IgD-negative memory B cell (primary cell): ENCODE results near the gene RFNG. TPM values are rescaled to one million over a fixed set of nuclear protein-coding genes. Genes with fewer than 3 reads are reported as not detected.

Experiments
- H3K27ac Mint-ChIP-seq, 3 donors: one replicate each; pipeline ENCODE4 v1.8.0; 2020 to 2022; ENCODE audit warnings: mild to moderate bottlenecking in 3 of 3, mixed read lengths in 3 of 3, moderate library complexity in 1 of 3
- H3K27me3 Mint-ChIP-seq: one replicate; pipeline ENCODE4 v1.8.0; 2021; ENCODE audit warnings: mixed read lengths
- H3K36me3 Mint-ChIP-seq: one replicate; pipeline ENCODE4 v1.8.0; 2020; ENCODE audit warnings: mild to moderate bottlenecking, mixed read lengths
- H3K4me1 Mint-ChIP-seq, 3 donors: one replicate each; pipeline ENCODE4 v1.8.0; 2020 to 2022; ENCODE audit warnings: mixed read lengths in 3 of 3, mild to moderate bottlenecking in 1 of 3
- H3K4me3 Mint-ChIP-seq, 4 donors: one replicate each; pipeline ENCODE4 v1.8.0; 2020 to 2022; ENCODE audit warnings: mild to moderate bottlenecking in 4 of 4, mixed read lengths in 4 of 4, moderate library complexity in 3 of 4
- H3K9me3 Mint-ChIP-seq, 3 donors: one replicate each; pipeline ENCODE4 v1.8.0; 2020 to 2021; ENCODE audit warnings: mixed read lengths in 3 of 3, mild to moderate bottlenecking in 1 of 3
- polyA plus RNA-seq: library from polyadenylated mRNA; unstranded; fragments of 300-500 nt; fragmentation: Illumina TruSeq; gene quantifications from one replicate; pipeline ENCODE4 v1.2.3, GENCODE V29; 2021

Gene RFNG
- polyA plus RNA-seq, 1 donor from 2014 or later = 4.1 TPM

DNA sequence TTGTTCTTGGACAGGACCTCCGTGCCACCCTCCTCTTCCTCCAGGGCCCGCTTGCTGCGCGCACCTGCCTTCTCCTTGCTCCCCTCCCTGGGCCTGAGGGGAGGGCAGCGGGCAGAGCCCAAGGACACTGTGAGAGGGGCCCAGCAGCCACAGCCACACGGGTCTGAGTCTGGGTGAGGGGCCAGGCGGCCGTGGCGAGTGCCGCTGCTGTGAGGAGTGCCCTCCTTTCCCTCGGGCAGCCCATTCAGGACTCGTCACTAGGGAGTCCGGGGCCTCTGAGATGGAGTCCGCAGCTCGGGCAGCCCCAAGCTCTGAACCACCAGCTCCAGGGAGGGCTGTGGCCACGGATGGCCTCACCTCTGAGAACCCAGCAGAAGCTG, 8.4 kb upstream of the RFNG start:
- H3K4me1 Mint-ChIP-seq = peaks cover 0 to 4% (median 0%) of the 10 kb centered on the region in 3 donors
- H3K27ac Mint-ChIP-seq = peak overlapping the region in 1 of 3 donors; percentile 10
- H3K36me3 Mint-ChIP-seq = no peaks in the 10 kb centered on the region
- peak overlapping the region in 1 of 4 donors; percentile 32 for H3K4me3 Mint-ChIP-seq
- no peaks in the 10 kb centered on the region for H3K27me3 Mint-ChIP-seq
- no peaks in the 10 kb centered on the region for H3K9me3 Mint-ChIP-seq

DNA sequence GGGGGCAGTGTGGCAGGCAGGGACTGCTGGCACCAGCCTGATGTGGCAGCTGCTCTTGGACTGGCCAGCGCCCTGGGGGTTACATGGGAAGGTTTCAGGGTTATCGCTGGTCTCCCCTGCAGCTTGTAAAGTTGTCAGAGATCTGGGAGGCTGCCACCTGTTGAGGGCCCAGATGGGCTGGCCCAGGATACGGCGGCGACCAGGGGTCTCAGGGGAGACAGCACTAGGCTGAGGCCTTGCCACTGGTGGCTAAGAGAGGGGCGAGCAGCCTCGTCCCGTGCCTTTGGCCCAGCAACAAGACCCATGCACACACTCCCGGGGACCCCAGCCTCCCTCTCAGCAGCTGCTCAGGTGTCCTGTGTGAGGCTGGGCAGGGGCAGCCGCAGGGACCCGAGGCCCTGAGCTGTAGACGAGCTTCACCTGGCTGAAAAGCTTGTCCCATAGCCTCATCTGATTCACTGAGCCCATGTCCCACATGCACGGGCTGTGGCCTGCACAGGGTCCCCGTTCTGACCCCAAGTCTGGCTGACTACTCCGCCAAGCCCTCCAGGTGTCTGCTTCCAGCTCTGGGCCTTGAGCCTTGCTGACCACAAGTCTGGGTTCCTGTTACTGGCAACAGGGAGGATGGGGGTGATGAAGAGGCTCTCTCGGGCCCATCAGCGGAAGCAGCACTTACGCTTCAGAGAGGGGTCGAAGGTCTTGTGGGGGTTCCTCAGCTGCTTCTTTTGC, 7.8 kb upstream of the RFNG start:
- Mint-ChIP-seq H3K27me3 (no peaks in the 10 kb centered on the region), H3K27ac (no peak overlapping the region), H3K36me3 (no peaks in the 10 kb centered on the region), H3K4me3 (no peak overlapping the region), H3K9me3 (no peaks in the 10 kb centered on the region), H3K4me1 (peaks cover 0 to 4% (median 1%) of the 10 kb centered on the region in 3 donors)

DNA sequence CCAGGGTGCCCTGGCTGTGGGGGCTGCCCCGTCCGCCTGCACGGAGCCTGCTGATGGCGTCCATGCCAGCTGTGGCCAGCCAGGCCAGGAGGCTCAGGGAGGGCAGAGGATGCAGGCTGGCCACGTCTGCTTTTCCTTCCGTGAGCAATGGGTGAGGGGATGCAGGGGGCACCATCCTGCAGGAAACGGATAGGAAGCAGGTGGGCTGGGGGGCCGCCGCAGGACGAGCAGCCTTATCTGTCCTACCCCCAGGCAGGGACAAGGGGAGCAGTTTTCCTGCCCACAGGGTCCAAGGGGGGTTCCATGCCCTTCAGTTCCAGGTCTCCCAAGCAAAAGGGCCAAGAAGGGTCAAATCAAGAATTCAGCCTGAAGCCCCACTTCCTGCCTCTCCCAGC, 7.2 kb upstream of the RFNG start:
- Mint-ChIP-seq H3K4me3 (no peak overlapping the region), H3K27me3 (no peaks in the 10 kb centered on the region), H3K36me3 (no peaks in the 10 kb centered on the region), H3K4me1 (peaks cover 0 to 1% (median 0%) of the 10 kb centered on the region in 3 donors), H3K9me3 (no peaks in the 10 kb centered on the region), H3K27ac (no peak overlapping the region)

DNA sequence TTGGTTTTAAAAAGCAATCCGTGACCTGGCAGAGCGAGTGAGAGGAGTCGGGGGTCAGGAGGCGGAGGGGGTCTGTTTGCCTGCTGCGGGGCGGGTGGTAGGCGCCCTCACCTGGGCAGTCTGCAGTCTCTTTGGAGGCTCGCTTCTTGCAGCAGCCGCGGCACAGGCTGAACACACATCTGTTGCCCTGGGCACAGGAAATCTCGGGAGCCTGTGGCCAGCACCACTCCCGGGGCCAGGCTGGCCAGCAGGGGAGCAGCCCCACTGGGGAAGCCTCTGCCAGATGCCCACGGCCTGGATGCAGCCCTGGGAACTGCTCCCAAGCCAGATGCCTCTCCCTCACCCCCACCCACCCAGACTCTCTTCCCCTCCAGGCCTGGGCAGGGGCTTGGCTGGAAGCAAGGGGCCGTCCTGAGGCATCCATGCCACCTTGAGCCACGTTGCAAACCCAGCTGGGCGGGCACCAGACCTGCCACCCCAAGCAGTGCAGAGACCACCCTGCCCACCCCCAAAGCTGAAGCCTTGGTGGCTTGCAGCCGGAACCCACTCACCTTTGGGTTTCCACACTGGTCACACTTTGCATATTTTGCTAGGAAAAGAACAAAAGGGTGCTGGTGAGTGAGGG, 6.7 kb upstream of the RFNG start:
- H3K9me3 Mint-ChIP-seq = no peaks in the 10 kb centered on the region
- H3K27ac Mint-ChIP-seq = no peak overlapping the region
- peak overlapping the region in 1 of 4 donors; percentile 57 for H3K4me3 Mint-ChIP-seq
- no peaks in the 10 kb centered on the region for H3K36me3 Mint-ChIP-seq
- H3K4me1 Mint-ChIP-seq = peaks cover 0 to 1% (median 0%) of the 10 kb centered on the region in 3 donors
- no peaks in the 10 kb centered on the region for H3K27me3 Mint-ChIP-seq

DNA sequence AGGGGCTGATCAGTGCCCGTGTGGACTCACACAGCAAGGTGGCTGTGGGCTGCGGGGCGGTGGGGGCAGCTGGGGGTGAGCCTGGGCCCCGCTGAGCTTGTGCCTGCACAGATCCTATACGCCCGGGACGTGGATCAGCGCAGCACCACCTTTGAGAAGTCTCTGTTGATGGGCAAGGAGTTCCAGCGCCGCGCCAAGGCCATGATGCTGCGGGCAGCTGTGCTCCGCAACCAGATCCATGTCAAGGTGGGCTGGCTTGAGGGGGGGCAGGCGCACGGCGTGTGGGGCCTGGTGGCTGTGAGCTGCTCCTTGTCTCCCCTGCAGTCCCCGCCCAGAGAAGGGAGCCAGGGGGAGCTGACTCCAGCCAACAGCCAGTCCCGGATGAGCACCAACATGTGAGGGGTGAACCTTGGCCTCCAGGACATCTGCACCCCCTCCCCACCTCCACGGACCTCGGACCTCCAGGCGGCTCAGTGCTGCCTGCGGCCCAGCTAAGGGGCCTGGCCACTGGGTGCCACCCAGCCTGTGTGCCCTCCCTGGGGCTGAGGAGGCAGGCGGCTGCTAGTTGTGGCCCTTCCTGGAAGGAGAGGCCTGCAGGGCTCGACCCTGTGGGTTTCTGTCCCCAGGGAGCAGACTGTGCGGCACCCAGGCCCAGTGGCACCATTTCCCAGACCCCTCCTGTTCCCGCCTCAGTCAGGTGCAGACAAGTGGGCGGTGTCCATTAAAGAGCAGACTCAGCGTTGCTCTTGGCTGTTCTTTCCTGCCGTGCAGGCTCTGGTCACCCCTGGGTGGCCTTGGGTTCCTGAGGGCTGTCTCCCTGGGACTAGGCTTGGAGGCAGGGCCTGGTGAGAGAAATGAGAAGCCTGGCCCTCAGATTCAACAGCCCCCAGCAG, 5.4 kb upstream of the RFNG start:
- no peaks in the 10 kb centered on the region for H3K9me3 Mint-ChIP-seq
- no peaks in the 10 kb centered on the region for H3K36me3 Mint-ChIP-seq
- H3K27me3 Mint-ChIP-seq = no peaks in the 10 kb centered on the region
- H3K27ac Mint-ChIP-seq = no peak overlapping the region
- H3K4me3 Mint-ChIP-seq = no peak overlapping the region
- peaks cover 0 to 5% (median 0%) of the 10 kb centered on the region in 3 donors for H3K4me1 Mint-ChIP-seq

DNA sequence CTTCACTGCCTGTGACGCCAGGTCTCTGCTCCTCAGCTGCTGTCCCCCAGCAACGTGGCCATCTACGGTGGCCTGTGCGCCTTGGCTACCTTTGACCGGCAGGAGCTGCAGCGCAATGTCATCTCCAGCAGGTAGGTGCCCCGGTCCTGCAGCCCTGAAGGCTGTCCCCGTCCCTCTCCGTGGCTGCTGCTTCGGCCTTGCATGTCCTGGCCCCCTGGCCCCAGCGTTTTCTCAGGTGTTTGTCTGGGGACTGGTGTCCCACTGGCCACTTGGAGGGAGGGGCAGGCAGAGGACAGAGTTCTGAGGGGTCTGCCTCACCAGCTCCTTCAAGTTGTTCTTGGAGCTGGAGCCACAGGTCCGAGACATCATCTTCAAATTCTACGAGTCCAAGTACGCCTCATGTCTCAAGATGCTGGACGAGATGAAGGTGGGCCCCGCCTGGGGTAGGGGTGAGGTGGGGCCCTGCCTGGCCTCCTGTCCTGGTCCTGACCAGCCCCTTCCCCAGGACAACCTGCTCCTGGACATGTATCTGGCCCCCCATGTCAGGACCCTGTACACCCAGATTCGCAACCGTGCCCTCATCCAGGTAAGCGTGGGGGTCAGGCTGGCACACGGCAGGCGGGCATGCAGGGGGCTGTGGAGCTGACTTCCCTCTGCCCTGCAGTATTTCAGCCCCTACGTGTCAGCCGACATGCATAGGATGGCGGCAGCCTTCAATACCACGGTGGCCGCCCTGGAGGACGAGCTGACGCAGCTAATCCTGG, 4.5 kb upstream of the RFNG start:
- Mint-ChIP-seq H3K4me1 (peaks cover 0 to 5% (median 0%) of the 10 kb centered on the region in 3 donors), H3K36me3 (no peaks in the 10 kb centered on the region), H3K9me3 (no peaks in the 10 kb centered on the region), H3K27me3 (no peaks in the 10 kb centered on the region), H3K4me3 (peak overlapping the region in 1 of 4 donors; percentile 17), H3K27ac (no peak overlapping the region)

DNA sequence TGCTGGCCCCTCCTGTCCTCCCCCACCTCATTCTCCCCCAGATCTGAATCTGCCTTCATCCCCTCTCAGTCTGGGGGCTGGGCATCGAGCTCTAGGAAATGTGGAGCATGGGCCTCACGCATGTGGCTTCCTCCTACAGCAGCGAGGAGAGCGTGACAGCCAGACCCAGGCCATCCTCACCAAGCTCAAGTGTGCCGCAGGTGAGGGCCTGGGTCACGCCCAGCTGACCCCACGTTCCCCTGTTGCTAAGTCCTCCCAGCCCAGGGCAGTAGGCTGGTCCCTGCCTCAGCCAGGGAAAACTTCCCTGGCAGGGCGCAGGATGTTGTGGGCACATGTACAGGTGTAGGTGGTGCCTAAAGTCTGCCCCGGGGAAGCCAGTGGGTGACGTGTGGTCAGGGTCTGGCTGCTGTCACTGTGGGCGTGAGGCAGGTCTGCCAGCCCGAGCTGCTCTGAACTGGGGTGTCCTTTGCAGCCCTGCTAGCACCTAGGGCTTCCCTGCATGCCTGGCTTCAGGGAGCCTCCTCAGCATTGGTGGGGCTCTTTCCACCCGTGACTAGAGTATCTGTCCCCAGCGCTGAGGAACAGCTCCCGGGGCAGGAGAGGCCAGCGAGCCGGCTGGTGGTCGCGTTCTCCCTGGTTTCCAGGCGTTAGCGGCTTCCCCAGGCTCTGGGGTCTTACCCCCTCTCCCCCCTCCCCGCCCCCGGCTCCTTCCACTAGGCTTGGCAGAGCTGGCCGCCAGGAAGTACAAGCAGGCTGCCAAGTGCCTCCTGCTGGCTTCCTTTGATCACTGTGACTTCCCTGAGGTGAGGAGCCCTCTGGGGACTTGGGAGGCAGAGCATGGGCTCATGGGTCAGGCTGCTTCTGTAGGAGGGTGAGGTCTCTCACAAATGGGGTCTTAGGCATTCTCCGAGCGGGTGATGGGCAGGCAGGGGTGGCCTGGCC, 3.7 kb upstream of the RFNG start:
- Mint-ChIP-seq H3K9me3 (no peaks in the 10 kb centered on the region), H3K27ac (no peak overlapping the region)

DNA sequence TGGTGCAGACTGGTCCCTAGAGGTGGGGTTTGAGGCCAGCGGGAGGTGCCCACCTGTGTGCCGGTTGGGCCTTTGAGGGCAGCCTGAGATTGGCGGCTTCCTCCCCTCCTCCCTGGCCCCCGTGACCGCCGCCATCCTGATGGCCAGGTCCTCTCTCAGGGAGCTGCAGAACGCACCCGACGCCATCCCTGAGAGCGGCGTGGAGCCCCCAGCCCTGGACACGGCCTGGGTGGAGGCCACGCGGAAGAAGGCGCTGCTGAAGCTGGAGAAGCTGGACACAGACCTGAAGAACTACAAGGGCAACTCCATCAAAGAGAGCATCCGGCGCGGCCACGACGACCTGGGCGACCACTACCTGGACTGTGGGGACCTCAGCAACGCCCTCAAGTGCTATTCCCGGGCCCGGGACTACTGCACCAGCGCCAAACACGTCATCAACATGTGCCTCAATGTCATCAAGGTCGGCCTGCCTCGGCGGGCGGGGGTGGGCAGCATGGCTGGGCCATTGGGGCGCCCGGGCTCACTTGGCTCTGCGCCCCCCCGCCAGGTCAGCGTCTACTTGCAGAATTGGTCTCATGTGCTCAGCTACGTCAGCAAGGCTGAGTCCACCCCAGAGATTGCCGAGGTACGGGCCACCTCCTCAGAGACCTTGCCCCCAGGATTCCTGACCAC, 2.9 kb upstream of the RFNG start:
- peak overlapping the region in 2 of 4 donors; percentile 54 to 75 for H3K4me3 Mint-ChIP-seq

More for the DNA sequence above, 3.7 kb upstream of the RFNG start:
- no peaks in the 10 kb centered on the region for H3K36me3 Mint-ChIP-seq
- H3K4me1 Mint-ChIP-seq = peaks cover 0 to 5% (median 3%) of the 10 kb centered on the region in 3 donors
- no peaks in the 10 kb centered on the region for H3K27me3 Mint-ChIP-seq
- H3K4me3 Mint-ChIP-seq = peak overlapping the region in 1 of 4 donors; percentile 29

DNA sequence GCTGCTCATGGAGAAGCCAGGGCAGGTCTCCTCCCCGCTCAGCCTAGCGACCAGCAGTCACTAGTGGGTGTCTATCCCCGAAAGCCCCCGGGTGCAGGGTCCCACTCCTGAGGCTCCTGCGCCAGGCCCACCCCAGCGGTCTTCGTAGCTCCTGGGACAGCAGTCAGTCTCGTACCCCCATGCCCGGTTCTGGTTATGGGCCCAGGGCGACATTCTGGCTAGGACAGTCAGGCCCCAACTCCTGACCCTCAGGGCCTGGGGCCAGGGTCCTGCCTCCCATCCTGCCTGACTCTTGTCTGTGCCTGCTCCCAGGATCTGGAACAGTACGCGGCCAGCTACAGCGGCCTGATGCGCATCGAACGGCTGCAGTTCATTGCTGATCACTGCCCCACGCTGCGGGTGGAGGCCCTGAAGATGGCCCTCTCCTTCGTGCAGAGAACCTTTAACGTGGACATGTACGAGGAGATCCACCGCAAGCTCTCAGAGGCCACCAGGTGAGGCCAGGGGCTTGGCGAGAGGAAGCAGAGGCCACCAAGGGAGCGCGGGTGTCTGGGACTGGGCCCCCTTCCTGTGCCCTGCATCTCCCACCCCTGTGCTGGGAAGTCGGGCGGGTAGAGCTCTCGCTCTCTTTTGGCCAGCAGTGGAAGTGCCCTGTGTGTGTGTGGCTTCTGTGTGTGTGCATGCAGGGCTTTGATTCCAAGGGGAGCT, 2.1 kb upstream of the RFNG start:
- no peaks in the 10 kb centered on the region for H3K9me3 Mint-ChIP-seq
- peak overlapping the region; percentile 75 to 84 (median 79) for H3K4me3 Mint-ChIP-seq
- peak overlapping the region in 1 of 3 donors; percentile 51 for H3K27ac Mint-ChIP-seq
- H3K36me3 Mint-ChIP-seq = no peaks in the 10 kb centered on the region
- H3K27me3 Mint-ChIP-seq = no peaks in the 10 kb centered on the region
- H3K4me1 Mint-ChIP-seq = peaks cover 0 to 5% (median 3%) of the 10 kb centered on the region in 3 donors

More for the DNA sequence above, 2.9 kb upstream of the RFNG start:
- Mint-ChIP-seq H3K27ac (no peak overlapping the region), H3K4me1 (peaks cover 0 to 5% (median 3%) of the 10 kb centered on the region in 3 donors), H3K36me3 (no peaks in the 10 kb centered on the region), H3K27me3 (no peaks in the 10 kb centered on the region), H3K9me3 (no peaks in the 10 kb centered on the region)

DNA sequence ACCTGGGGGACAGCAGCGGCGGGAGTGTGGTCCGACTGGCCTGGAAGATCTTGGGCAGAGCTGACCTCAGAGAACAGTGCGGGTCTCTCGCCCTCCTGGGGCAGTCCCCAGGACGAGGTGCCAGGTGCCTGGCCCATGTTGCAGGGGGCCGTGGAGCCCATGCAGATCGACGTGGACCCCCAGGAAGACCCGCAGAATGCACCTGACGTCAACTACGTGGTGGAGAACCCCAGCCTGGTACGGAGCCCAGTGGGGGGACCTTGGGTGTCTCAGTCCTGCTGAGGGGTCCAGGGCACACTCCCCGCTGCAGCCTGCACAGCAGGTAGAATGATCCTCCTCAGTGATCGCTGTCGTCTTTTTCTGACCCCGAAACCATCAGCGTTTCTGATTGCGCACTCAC, 1.5 kb upstream of the RFNG start:
- H3K27ac Mint-ChIP-seq = peak overlapping the region in 1 of 3 donors; percentile 51
- H3K4me1 Mint-ChIP-seq = peaks cover 0 to 5% (median 3%) of the 10 kb centered on the region in 3 donors
- no peaks in the 10 kb centered on the region for H3K9me3 Mint-ChIP-seq
- no peaks in the 10 kb centered on the region for H3K27me3 Mint-ChIP-seq
- H3K4me3 Mint-ChIP-seq = peak overlapping the region; percentile 75 to 84 (median 79)
- no peaks in the 10 kb centered on the region for H3K36me3 Mint-ChIP-seq

DNA sequence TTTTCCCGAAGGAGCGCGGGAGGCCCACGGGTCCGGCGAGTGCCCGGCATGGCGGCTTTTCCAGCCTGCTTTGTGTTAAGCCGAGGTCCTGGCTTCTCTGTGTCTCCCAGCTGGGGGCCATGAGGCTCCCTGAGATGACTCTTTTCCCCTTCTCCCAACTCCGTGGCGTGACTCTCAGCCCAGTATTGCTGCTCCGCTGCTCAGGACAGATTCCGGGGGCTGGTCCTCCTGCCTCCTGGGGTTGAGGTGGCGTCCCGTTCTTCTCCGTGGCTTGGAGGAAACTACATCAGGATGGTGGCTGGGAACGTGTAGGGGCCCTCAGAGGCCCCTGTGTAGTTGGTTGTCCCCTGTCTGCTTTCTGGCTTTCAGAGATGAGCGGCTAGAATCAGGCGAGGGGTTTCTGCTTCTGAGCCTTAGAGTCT, 1.0 kb upstream of the RFNG start:
- Mint-ChIP-seq H3K9me3 (no peaks in the 10 kb centered on the region), H3K36me3 (no peaks in the 10 kb centered on the region), H3K27ac (no peak overlapping the region), H3K27me3 (no peaks in the 10 kb centered on the region), H3K4me1 (peaks cover 0 to 5% (median 3%) of the 10 kb centered on the region in 3 donors), H3K4me3 (peak overlapping the region; percentile 75 to 84 (median 79))

DNA sequence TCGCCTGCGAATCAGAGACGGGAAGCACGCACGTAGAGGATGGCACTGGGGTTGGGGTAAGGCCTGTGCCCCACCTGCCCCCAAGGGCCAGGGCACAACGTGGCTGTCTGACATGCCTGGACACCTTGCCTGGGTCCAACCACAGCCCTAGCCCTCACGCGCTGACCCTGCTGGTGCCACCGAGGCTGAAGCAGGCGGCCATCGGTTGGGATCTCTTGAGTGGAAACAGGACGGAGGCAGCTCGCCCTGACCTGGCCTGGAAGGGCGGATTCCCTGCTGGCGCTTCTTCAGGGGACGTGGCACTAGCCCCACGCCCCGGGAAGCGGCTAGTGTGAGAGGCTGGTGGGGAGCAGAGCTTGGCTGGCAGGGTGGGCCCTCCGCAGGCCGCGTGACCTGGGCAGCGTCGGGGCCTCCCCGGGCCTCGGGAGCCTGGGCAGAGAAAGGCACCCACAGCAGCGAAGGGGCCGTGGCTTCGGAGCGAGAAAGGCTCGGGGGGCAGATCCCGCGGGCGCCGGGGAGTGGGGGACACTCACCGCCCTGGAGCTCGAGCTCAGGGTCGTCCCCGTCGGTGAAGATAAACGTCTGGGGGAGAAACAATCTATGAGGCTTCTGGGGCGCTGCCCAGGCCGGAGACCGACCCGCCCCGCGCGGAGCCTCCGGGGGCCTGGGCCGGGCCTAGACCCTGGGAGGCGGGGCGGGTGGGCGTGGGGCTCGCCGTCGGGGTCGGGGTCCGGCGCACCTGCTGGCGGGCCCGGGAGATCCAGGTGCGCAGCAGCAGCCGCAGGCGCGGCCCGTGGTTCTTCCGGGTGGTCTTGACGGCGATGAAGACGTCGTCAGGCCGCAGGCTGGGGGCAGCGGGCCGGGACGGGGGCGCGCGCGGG, 610 bp downstream of the RFNG start:
- no peaks in the 10 kb centered on the region for H3K27me3 Mint-ChIP-seq
- no peak overlapping the region for H3K27ac Mint-ChIP-seq
- H3K36me3 Mint-ChIP-seq = no peaks in the 10 kb centered on the region
- no peaks in the 10 kb centered on the region for H3K9me3 Mint-ChIP-seq
- H3K4me3 Mint-ChIP-seq = peak overlapping the region; percentile 55 to 87 (median 76)
- H3K4me1 Mint-ChIP-seq = peaks cover 0 to 5% (median 3%) of the 10 kb centered on the region in 3 donors
